Fibroblast of lung (primary cell): ENCODE data around the gene TM9SF4. TPM values are rescaled to one million over a fixed set of nuclear protein-coding genes. Genes with fewer than 3 reads are reported as not detected.

Experiments
- DNase-seq, 2 donors: peaks; one replicate each; pipeline versions ENCODE4 v3.0.0 to v3.0.0-alpha.2; 2010; ENCODE audit warnings: low read depth in 2 of 2
- H2AFZ ChIP-seq: 2 replicates; pipeline ENCODE4 v1.5.1; 2012; ENCODE audit warnings: low read length, control low read depth, inconsistent platforms
- H3K27ac ChIP-seq: 2 replicates; pipeline ENCODE4 v1.5.1; 2011; ENCODE audit warnings: low read length, control low read depth; ENCODE audit not compliant: insufficient read depth
- H3K27me3 ChIP-seq: 2 replicates; pipeline ENCODE4 v1.5.1; 2011; ENCODE audit warnings: mild to moderate bottlenecking, low read length; ENCODE audit not compliant: control insufficient read depth, insufficient read depth
- H3K36me3 ChIP-seq: 2 replicates; pipeline ENCODE4 v1.5.1; 2011; ENCODE audit warnings: low read length; ENCODE audit not compliant: control insufficient read depth, insufficient read depth
- H3K4me1 ChIP-seq: 2 replicates; pipeline ENCODE4 v1.5.1; 2011; ENCODE audit warnings: low read length; ENCODE audit not compliant: control insufficient read depth, insufficient read depth; ENCODE audit errors: extremely low read depth
- H3K4me2 ChIP-seq: 2 replicates; pipeline ENCODE4 v1.5.1; 2011; ENCODE audit warnings: low read length, control low read depth; ENCODE audit not compliant: insufficient read depth; ENCODE audit errors: extremely low read depth
- H3K4me3 ChIP-seq, 4 experiments: fragments of 200-600 bp in 1 of 4; sonication (generic) in 1 of 4; replicated peaks in 1 of 4; 2 replicates each; pipeline ENCODE4 v1.5.1; 2011 to 2016; ENCODE audit warnings: low read length in 4 of 4, low read depth in 3 of 4, mild to moderate bottlenecking in 3 of 4, control low read depth in 2 of 4, inconsistent platforms in 1 of 4, mixed read lengths in 1 of 4; ENCODE audit not compliant: insufficient read depth in 1 of 4; ENCODE audit errors: control extremely low read depth in 1 of 4
- H3K79me2 ChIP-seq: 2 replicates; pipeline ENCODE4 v1.5.1; 2012; ENCODE audit warnings: mild to moderate bottlenecking, low read length, inconsistent platforms; ENCODE audit not compliant: control insufficient read depth, insufficient read depth
- H3K9ac ChIP-seq: 2 replicates; pipeline ENCODE4 v1.5.1; 2011; ENCODE audit warnings: mild to moderate bottlenecking, low read length, control low read depth; ENCODE audit not compliant: insufficient read depth
- H3K9me3 ChIP-seq: 2 replicates; pipeline ENCODE4 v1.5.1; 2012; ENCODE audit warnings: low read depth, low read length; ENCODE audit not compliant: control insufficient read depth, insufficient read depth
- H4K20me1 ChIP-seq: 2 replicates; pipeline ENCODE4 v1.5.1; 2011; ENCODE audit warnings: low read length; ENCODE audit not compliant: control insufficient read depth, insufficient read depth; ENCODE audit errors: extremely low read depth
- EZH2 ChIP-seq: IDR thresholded peaks from 2 replicates; pipeline ENCODE4 v1.5.1; 2012; ENCODE audit warnings: low read length, control low read depth, mild to moderate bottlenecking; ENCODE audit errors: missing control alignments
- polyA plus RNA-seq, 2 donors: library from polyadenylated mRNA; depleted of rRNA in 1 of 2; stranded (reverse) in 1 of 2; unstranded in 1 of 2; fragments of >200 nt; gene quantifications; 2 replicates each; pipeline ENCODE4 v1.2.1, GENCODE V29; 2011 to 2012; ENCODE audit warnings: missing spikeins in 1 of 2
- total RNA-seq: library from RNA; depleted of rRNA; stranded (reverse); fragments of >200 nt; gene quantifications from 2 replicates; pipeline ENCODE4 v1.2.1, GENCODE V29; 2014
- TF ChIP-seq, protein P1 (sequence below), 2 donors: IDR thresholded peaks in 1 of 2; conservative IDR thresholded peaks in 1 of 2; 1 replicate in 1 of 2; 2 replicates in 1 of 2; pipeline ENCODE4 v1.5.1; 2011 to 2012; ENCODE audit warnings: low read length in 2 of 2, control low read depth in 1 of 2, inconsistent platforms in 1 of 2, low read depth in 1 of 2, mild to moderate bottlenecking in 1 of 2

The TM9SF4 gene
- total and polyA plus RNA-seq, 2 donors (not counting 1 experiment from before 2014, with no cell fraction given), result 33.5 to 71.3 TPM

- TF ChIP-seq, protein P1, sequence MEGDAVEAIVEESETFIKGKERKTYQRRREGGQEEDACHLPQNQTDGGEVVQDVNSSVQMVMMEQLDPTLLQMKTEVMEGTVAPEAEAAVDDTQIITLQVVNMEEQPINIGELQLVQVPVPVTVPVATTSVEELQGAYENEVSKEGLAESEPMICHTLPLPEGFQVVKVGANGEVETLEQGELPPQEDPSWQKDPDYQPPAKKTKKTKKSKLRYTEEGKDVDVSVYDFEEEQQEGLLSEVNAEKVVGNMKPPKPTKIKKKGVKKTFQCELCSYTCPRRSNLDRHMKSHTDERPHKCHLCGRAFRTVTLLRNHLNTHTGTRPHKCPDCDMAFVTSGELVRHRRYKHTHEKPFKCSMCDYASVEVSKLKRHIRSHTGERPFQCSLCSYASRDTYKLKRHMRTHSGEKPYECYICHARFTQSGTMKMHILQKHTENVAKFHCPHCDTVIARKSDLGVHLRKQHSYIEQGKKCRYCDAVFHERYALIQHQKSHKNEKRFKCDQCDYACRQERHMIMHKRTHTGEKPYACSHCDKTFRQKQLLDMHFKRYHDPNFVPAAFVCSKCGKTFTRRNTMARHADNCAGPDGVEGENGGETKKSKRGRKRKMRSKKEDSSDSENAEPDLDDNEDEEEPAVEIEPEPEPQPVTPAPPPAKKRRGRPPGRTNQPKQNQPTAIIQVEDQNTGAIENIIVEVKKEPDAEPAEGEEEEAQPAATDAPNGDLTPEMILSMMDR (conservative IDR thresholded peaks at IDR 0.05 in 1 of 2, IDR thresholded peaks at IDR 0.05 in 1 of 2; ENCODE audit: low read depth in 1 of 2, low read length in 2 of 2), result no peak
- TF ChIP-seq EZH2, result no peak
- no peak overlapping the region for H3K27ac ChIP-seq
- no peak for DNase-seq
- H3K36me3 ChIP-seq, result peaks cover 44% of the 10 kb centered on the region
- H3K9me3 ChIP-seq, result no peaks in the 10 kb centered on the region
- no peak overlapping the region for H3K9ac ChIP-seq
- no peaks in the 10 kb centered on the region for H3K27me3 ChIP-seq
- no peaks in the 10 kb centered on the region for H3K4me1 ChIP-seq
- no peak overlapping the region for H3K4me3 ChIP-seq
- H4K20me1 ChIP-seq, result no peaks in the 10 kb centered on the region
- no peaks in the 10 kb centered on the region for H3K79me2 ChIP-seq
- no peak overlapping the region for H3K4me2 ChIP-seq
- H2AFZ ChIP-seq, result no peak overlapping the region
These were observed 31.1 kb downstream of the TM9SF4 start for GRCh38 chr20:32140603-32141002.

DNA sequence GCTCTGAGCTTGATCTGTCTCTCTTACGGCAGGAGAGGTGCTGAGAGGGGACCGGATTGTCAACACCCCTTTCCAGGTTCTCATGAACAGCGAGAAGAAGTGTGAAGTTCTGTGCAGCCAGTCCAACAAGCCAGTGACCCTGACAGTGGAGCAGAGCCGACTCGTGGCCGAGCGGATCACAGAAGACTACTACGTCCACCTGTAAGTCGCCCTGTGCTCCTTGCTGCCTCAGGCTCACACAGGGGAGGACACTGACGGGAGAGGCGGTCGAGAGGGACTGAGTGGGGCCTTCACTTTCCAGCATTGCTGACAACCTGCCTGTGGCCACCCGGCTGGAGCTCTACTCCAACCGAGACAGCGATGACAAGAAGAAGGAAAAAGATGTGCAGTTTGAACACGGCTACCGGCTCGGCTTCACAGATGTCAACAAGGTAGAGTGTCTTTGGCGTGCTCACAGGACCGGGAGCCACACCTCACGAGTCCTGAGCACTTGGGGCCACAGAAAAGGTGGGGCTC, 32.0 kb downstream of the TM9SF4 start:
- no peak for DNase-seq
- Histone ChIP-seq H4K20me1 (no peaks in the 10 kb centered on the region), H3K9ac (no peak overlapping the region), H3K9me3 (no peaks in the 10 kb centered on the region), H3K4me1 (no peaks in the 10 kb centered on the region), H3K36me3 (peaks cover 45% of the 10 kb centered on the region), H3K27me3 (no peaks in the 10 kb centered on the region), H2AFZ (no peak overlapping the region), H3K4me2 (no peak overlapping the region), H3K79me2 (no peaks in the 10 kb centered on the region), H3K4me3 (no peak overlapping the region), H3K27ac (no peak overlapping the region)
- TF ChIP-seq, protein P1 (conservative IDR thresholded peaks at IDR 0.05 in 1 of 2, IDR thresholded peaks at IDR 0.05 in 1 of 2; ENCODE audit: low read depth in 1 of 2, low read length in 2 of 2), result no peak
- TF ChIP-seq EZH2, result no peak

- Histone ChIP-seq H3K27me3 (no peaks in the 10 kb centered on the region), H3K4me2 (no peak overlapping the region), H4K20me1 (no peaks in the 10 kb centered on the region), H3K27ac (no peak overlapping the region), H3K4me1 (no peaks in the 10 kb centered on the region), H3K9me3 (no peaks in the 10 kb centered on the region), H3K36me3 (peaks cover 42% of the 10 kb centered on the region), H3K79me2 (no peaks in the 10 kb centered on the region), H3K9ac (no peak overlapping the region), H3K4me3 (no peak overlapping the region), H2AFZ (no peak overlapping the region)
- TF ChIP-seq EZH2, result no peak
- TF ChIP-seq, protein P1 (conservative IDR thresholded peaks at IDR 0.05 in 1 of 2, IDR thresholded peaks at IDR 0.05 in 1 of 2; ENCODE audit: low read depth in 1 of 2, low read length in 2 of 2), result no peak
- DNase-seq, result no peak
These were observed 32.6 kb downstream of the TM9SF4 start for GRCh38 chr20:32142088-32142487.
